NT2/D1 (cell line): ENCODE results near the gene DGKH.

ENCODE experiments used
- SUZ12 ChIP-seq: IDR thresholded peaks from 2 replicates; pipeline ENCODE4 v1.6.1; 2011; ENCODE audit not compliant: insufficient read length, insufficient read depth; ENCODE audit errors: extremely low read depth
- YY1 ChIP-seq: IDR thresholded peaks from 2 replicates; pipeline ENCODE4 v1.6.1; 2011; ENCODE audit not compliant: insufficient read length, insufficient read depth
- ZNF274 ChIP-seq: IDR thresholded peaks from 2 replicates; pipeline ENCODE4 v1.6.1; 2011; ENCODE audit warnings: mild to moderate bottlenecking, low read depth, low read length

- TF ChIP-seq YY1: no peak
- TF ChIP-seq SUZ12: no peak
- TF ChIP-seq ZNF274: no peak
Observed at GRCh38 chr13:42046448-42046847, 2.0 kb upstream of the DGKH start.
